Measurements from ENCODE around the gene DLG2.

- TF ChIP-seq GABPA (IDR thresholded peaks at IDR 0.05; ENCODE audit: low read depth) (no peak), CTCF (IDR thresholded peaks at IDR 0.05; ENCODE audit: insufficient read depth, low read length) (no peak), POLR2AphosphoS5 (IDR thresholded peaks at IDR 0.05; ENCODE audit: low read depth) (no peak), REST (IDR thresholded peaks at IDR 0.05; ENCODE audit: insufficient replicate concordance, low read depth) (no peak), SPI1 (IDR thresholded peaks at IDR 0.05; ENCODE audit: borderline replicate concordance, low read depth) (no peak)
Measured at GRCh38 chr11:83628622-83629355, 1998.4 kb downstream of the DLG2 start.
